Erythroblast (primary cell): ENCODE data around the gene VANGL2.

ENCODE experiments used
- GATA1 ChIP-seq: IDR thresholded peaks from 2 replicates; pipeline ENCODE4 v1.6.1; 2011; ENCODE audit warnings: low read depth, mild to moderate bottlenecking, control low read depth, low read length, moderate library complexity
- POLR2A ChIP-seq: IDR thresholded peaks from 2 replicates; pipeline ENCODE4 v1.6.1; 2011; ENCODE audit warnings: mild to moderate bottlenecking, low read length

DNA sequence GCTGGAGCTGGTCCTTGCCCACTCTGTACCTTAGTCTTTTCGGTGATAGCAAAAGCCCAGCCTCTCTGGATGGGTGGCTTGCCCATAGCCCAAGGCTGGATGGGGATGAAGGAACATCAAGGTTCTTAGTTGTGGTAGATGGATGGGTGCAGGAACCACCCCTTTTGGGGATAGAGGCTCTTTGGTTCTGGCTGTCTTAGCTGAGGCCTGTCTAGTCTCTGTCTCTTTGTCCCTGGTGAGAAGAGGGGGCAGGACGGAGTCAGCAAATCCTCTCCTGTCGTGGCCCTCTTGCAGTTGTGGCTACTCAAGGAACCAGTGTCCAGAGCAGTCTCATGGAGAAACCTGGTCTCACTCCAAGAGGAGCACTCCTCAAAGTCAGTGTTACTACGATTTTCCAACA, 8.5 kb downstream of the VANGL2 start:
- TF ChIP-seq POLR2A (no peak), GATA1 (no peak)
